HTERT RPE-1 (cell line): Measurements from ENCODE around the gene PCLO.
"Not testable (repeated sequence)": the region's sequence is repeated elsewhere in the genome, so short reads cannot be mapped to it uniquely, and the experiment has no call there.

Experiments
- in situ Hi-C: fragments of 300-500 bp; cut with MboI; formaldehyde crosslinking; loops from 4 replicates; pipeline ENCODE4 v1.14.3; 2020; ENCODE audit warnings: low sequenced_read_pairs

The PCLO gene

GRCh38 chr7:83053965-83054364 is 108.7 kb downstream of the PCLO start:
- in situ Hi-C loops: no loop called here

- in situ Hi-C loops: no loop called here
These were observed 122.2 kb downstream of the PCLO start for GRCh38 chr7:83040484-83040883.

GRCh38 chr7:83038787-83039186 is 123.9 kb downstream of the PCLO start:
- in situ Hi-C loops: no loop called here

- in situ Hi-C loops: no loop called here
These were observed 125.8 kb downstream of the PCLO start for GRCh38 chr7:83036721-83037380.

GRCh38 chr7:83036130-83036529 is 126.6 kb downstream of the PCLO start:
- in situ Hi-C loops: no loop called here

GRCh38 chr7:83032195-83032594 is 130.5 kb downstream of the PCLO start:
- in situ Hi-C loops: no loop called here

- in situ Hi-C loops: not testable (repeated sequence)
These were observed 138.6 kb downstream of the PCLO start for GRCh38 chr7:83023817-83024665.

- in situ Hi-C loops: no loop called here
These were observed 141.7 kb downstream of the PCLO start for GRCh38 chr7:83021032-83021431.

- in situ Hi-C loops: no loop called here
These were observed 142.5 kb downstream of the PCLO start for GRCh38 chr7:83020161-83020560.

- in situ Hi-C loops: no loop called here
These were observed 146.8 kb downstream of the PCLO start for GRCh38 chr7:83015916-83016315.

- in situ Hi-C loops: no loop called here
These were observed 148.1 kb downstream of the PCLO start for GRCh38 chr7:83014546-83014945.

- in situ Hi-C loops: no loop called here
These were observed 150.7 kb downstream of the PCLO start for GRCh38 chr7:83011954-83012353.

- in situ Hi-C loops: no loop called here
These were observed 157.3 kb downstream of the PCLO start for GRCh38 chr7:83005410-83005809.

GRCh38 chr7:83001362-83002040 is 161.2 kb downstream of the PCLO start:
- in situ Hi-C loops: no loop called here

GRCh38 chr7:82998436-82998835 is 164.2 kb downstream of the PCLO start:
- in situ Hi-C loops: no loop called here

GRCh38 chr7:82985144-82985802 is 177.4 kb downstream of the PCLO start:
- in situ Hi-C loops: no loop called here

GRCh38 chr7:82980130-82980788 is 182.4 kb downstream of the PCLO start:
- in situ Hi-C loops: no loop called here

- in situ Hi-C loops: no loop called here
These were observed 186.7 kb downstream of the PCLO start for GRCh38 chr7:82975811-82976468.

GRCh38 chr7:82972135-82972534 is 190.5 kb downstream of the PCLO start:
- in situ Hi-C loops: no loop called here
